ENCODE measurements around the gene ADAM29. TPM values are rescaled to one million over a fixed set of nuclear protein-coding genes. Genes with fewer than 3 reads are reported as not detected.

The ADAM29 gene
- total and polyA plus RNA-seq, 8 donors = not detected

GRCh38 chr4:174929346-174929745 is 11.2 kb downstream of the ADAM29 start:
- H3K27ac ChIP-seq = no peak overlapping the region
- intact Hi-C loops (cut with DNase I) = no loop called here
- no peaks in the 10 kb centered on the region for H3K36me3 ChIP-seq
- 74 to 80% methylated on average over 6 of the region's 6 CpGs for WGBS, 2 donors
- H3K4me1 ChIP-seq = no peaks in the 10 kb centered on the region
- no peak for DNase-seq
- no peak for FAIRE-seq
- ATAC-seq = no peak
- no peak for TF ChIP-seq CTCF (IDR thresholded peaks at IDR 0.05)
- no peaks in the 10 kb centered on the region for H3K27me3 ChIP-seq
- H3K9me3 ChIP-seq = no peaks in the 10 kb centered on the region
- H3K4me3 ChIP-seq = no peak overlapping the region

- no peak overlapping the region for H3K27ac ChIP-seq
- intact Hi-C loops (cut with DNase I) = no loop called here
- no peaks in the 10 kb centered on the region for H3K4me1 ChIP-seq
- H3K36me3 ChIP-seq = no peaks in the 10 kb centered on the region
- FAIRE-seq = no peak
- no peak for ATAC-seq
- H3K9me3 ChIP-seq = no peaks in the 10 kb centered on the region
- no peaks in the 10 kb centered on the region for H3K27me3 ChIP-seq
- WGBS, 2 donors = 44 to 48% methylated on average over 5 of the region's 5 CpGs
- no peak for TF ChIP-seq CTCF (IDR thresholded peaks at IDR 0.05)
- DNase-seq = no peak
- H3K4me3 ChIP-seq = no peak overlapping the region
Measured at GRCh38 chr4:174930895-174931294, 12.7 kb downstream of the ADAM29 start.

GRCh38 chr4:174933083-174933482 is 14.9 kb downstream of the ADAM29 start:
- Histone ChIP-seq H3K27me3 (no peaks in the 10 kb centered on the region), H3K4me1 (no peaks in the 10 kb centered on the region), H3K4me3 (no peak overlapping the region), H3K27ac (no peak overlapping the region), H3K36me3 (no peaks in the 10 kb centered on the region), H3K9me3 (no peaks in the 10 kb centered on the region)
- DNase-seq = no peak
- FAIRE-seq = no peak
- TF ChIP-seq CTCF (IDR thresholded peaks at IDR 0.05) = no peak
- no peak for ATAC-seq
- intact Hi-C loops (cut with DNase I) = no loop called here
- 37 to 44% methylated on average over 1 of the region's 1 CpG for WGBS, 2 donors

- FAIRE-seq = no peak
- no peak overlapping the region for H3K4me3 ChIP-seq
- 82 to 88% methylated on average over 4 of the region's 4 CpGs for WGBS, 2 donors
Measured at GRCh38 chr4:174934360-174934759, 16.2 kb downstream of the ADAM29 start.

GRCh38 chr4:174935607-174936006 is 17.4 kb downstream of the ADAM29 start:
- H3K9me3 ChIP-seq = no peaks in the 10 kb centered on the region
- 29 to 33% methylated on average over 2 of the region's 2 CpGs for WGBS, 2 donors
- TF ChIP-seq CTCF (IDR thresholded peaks at IDR 0.05) = no peak
- FAIRE-seq = no peak
- no peaks in the 10 kb centered on the region for H3K36me3 ChIP-seq
- intact Hi-C loops (cut with DNase I) = no loop called here
- ATAC-seq = no peak
- H3K4me1 ChIP-seq = no peaks in the 10 kb centered on the region
- H3K27me3 ChIP-seq = no peaks in the 10 kb centered on the region
- H3K4me3 ChIP-seq = no peak overlapping the region
- DNase-seq = no peak
- H3K27ac ChIP-seq = no peak overlapping the region

More at GRCh38 chr4:174934360-174934759, 16.2 kb downstream of the ADAM29 start:
- Histone ChIP-seq H3K27ac (no peak overlapping the region), H3K4me1 (no peaks in the 10 kb centered on the region), H3K36me3 (no peaks in the 10 kb centered on the region), H3K9me3 (no peaks in the 10 kb centered on the region), H3K27me3 (no peaks in the 10 kb centered on the region)
- DNase-seq (no peak), ATAC-seq (no peak)
- intact Hi-C loops (cut with DNase I) = no loop called here
- TF ChIP-seq CTCF (IDR thresholded peaks at IDR 0.05) = no peak

All from pancreas (tissue), 10 donors.